ENCODE results near the gene ACOT13. TPM values are rescaled to one million over a fixed set of nuclear protein-coding genes. Genes with fewer than 3 reads are reported as not detected.
"Not testable (repeated sequence)": the region's sequence is repeated elsewhere in the genome, so short reads cannot be mapped to it uniquely, and the experiment has no call there.

ACOT13 gene
- polyA plus RNA-seq, 3 donors, result 1.7 to 20.1 (median 14.5) TPM

DNA sequence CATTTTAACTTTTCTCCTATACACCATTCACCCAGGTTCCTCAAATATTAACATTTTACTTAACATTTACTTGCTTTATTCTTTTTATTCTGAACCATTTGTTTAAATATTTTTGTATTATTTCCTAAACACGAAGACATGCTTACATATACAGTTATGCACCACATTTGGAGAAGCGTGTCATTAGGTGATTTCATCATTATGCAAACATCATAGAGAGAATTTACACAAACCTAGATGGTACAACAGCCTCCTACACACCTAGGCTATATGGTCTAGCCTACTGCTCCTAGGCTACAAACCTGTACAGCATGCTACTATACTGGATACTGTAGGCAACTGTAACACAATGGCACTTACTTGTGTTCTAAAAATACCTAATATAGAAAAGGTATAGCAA lies 6.8 kb upstream of the ACOT13 start:
- H3K9ac ChIP-seq (ENCODE audit: insufficient read depth, low read length, poor library complexity, severe bottlenecking), result no peak overlapping the region
- H3K4me1 ChIP-seq (ENCODE audit: control insufficient read depth in 1 of 2, insufficient read depth in 2 of 2, low read length in 2 of 2), result peaks cover 24 to 30% of the 10 kb centered on the region in 2 donors
- no CpG with 5 or more reads among the region's 2 CpGs for WGBS (ENCODE audit: insufficient coverage)
- peaks cover 12% of the 10 kb centered on the region for H4K20me1 ChIP-seq (ENCODE audit: insufficient read depth, low read length)
- intact Hi-C loops (cut with micrococcal nuclease), result loop anchor here in 1 of 2 donors (10.0 kb wide), 1 partner anchor 65 kb away; no protein-coding TSS in a partner anchor
- Mint-ChIP-seq H3K9me3 (no peaks in the 10 kb centered on the region), H3K4me3 (no peak overlapping the region), H3K4me1 (peaks cover 30% of the 10 kb centered on the region), H3K27me3 (ENCODE audit: low read depth in 3 of 3) (no peaks in the 10 kb centered on the region), H3K36me3 (peaks cover 60 to 70% of the 10 kb centered on the region in 2 donors), H3K27ac (peak overlapping the region in 6 of 7 donors; percentile 76 to 88 (median 78))
- H3K4me2 ChIP-seq (replicated peaks; ENCODE audit: extremely low read depth, low read length, poor library complexity, severe bottlenecking), result no peak overlapping the region
- no peaks in the 10 kb centered on the region for H3K27me3 ChIP-seq (ENCODE audit: control insufficient read depth in 2 of 2, insufficient read depth in 2 of 2, low read length in 2 of 2)
- no peaks in the 10 kb centered on the region for H3K9me3 ChIP-seq (replicated peaks in 1 of 2; ENCODE audit: control insufficient read depth in 1 of 2, insufficient read depth in 1 of 2, low read length in 2 of 2)
- H3K27ac ChIP-seq (ENCODE audit: low read depth in 1 of 2, low read length in 2 of 2), result peak overlapping the region in 1 of 2 donors; percentile 81
- peak in 2 of 3 donors; percentile 11 to 27 for DNase-seq
- peaks cover 48% of the 10 kb centered on the region for H3K79me2 ChIP-seq (ENCODE audit: insufficient read depth, low read length)
- H2AFZ ChIP-seq (ENCODE audit: insufficient read depth, low read depth, low read length, poor library complexity, severe bottlenecking), result no peak overlapping the region
- no peak overlapping the region for H3K4me3 ChIP-seq (replicated peaks in 1 of 3; ENCODE audit: low read depth in 2 of 3, low read length in 3 of 3)
- TF ChIP-seq, protein P1, sequence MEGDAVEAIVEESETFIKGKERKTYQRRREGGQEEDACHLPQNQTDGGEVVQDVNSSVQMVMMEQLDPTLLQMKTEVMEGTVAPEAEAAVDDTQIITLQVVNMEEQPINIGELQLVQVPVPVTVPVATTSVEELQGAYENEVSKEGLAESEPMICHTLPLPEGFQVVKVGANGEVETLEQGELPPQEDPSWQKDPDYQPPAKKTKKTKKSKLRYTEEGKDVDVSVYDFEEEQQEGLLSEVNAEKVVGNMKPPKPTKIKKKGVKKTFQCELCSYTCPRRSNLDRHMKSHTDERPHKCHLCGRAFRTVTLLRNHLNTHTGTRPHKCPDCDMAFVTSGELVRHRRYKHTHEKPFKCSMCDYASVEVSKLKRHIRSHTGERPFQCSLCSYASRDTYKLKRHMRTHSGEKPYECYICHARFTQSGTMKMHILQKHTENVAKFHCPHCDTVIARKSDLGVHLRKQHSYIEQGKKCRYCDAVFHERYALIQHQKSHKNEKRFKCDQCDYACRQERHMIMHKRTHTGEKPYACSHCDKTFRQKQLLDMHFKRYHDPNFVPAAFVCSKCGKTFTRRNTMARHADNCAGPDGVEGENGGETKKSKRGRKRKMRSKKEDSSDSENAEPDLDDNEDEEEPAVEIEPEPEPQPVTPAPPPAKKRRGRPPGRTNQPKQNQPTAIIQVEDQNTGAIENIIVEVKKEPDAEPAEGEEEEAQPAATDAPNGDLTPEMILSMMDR (IDR thresholded peaks at IDR 0.05), result no peak
- peaks cover 32 to 65% of the 10 kb centered on the region in 2 donors for H3K36me3 ChIP-seq (replicated peaks in 1 of 2; ENCODE audit: control insufficient read depth in 1 of 2, insufficient read depth in 2 of 2, low read length in 2 of 2)

DNA sequence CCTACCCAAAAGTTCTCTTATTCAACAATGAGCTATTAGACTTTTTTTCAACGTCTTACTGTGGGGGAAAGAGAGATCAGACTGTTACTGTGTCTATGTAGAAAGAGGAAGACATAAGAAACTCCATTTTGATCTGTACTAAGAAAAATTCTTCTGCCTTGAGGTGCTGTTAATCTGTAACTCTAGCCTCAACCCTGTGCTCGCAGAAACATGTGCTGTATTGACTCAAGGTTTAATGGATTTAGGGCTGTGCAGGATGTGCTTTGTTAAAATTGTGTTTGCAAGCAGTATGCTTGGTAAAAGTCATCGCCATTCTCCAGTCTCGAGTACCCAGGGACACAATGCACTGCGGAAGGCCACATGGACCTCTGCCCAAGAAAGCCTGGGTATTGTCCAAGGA lies 5.1 kb upstream of the ACOT13 start:
- not testable (repeated sequence) for DNase-seq; H2AFZ ChIP-seq (ENCODE audit: insufficient read depth, low read depth, low read length, poor library complexity, severe bottlenecking); H3K9me3 Mint-ChIP-seq; H3K27ac ChIP-seq (ENCODE audit: low read depth in 1 of 2, low read length in 2 of 2); H3K9me3 ChIP-seq (replicated peaks in 1 of 2; ENCODE audit: control insufficient read depth in 1 of 2, insufficient read depth in 1 of 2, low read length in 2 of 2); H3K4me3 ChIP-seq (replicated peaks in 1 of 3; ENCODE audit: low read depth in 2 of 3, low read length in 3 of 3); H3K27me3 ChIP-seq (ENCODE audit: control insufficient read depth in 2 of 2, insufficient read depth in 2 of 2, low read length in 2 of 2); H3K9ac ChIP-seq (ENCODE audit: insufficient read depth, low read length, poor library complexity, severe bottlenecking); H3K4me3 Mint-ChIP-seq; H4K20me1 ChIP-seq (ENCODE audit: insufficient read depth, low read length); H3K4me2 ChIP-seq (replicated peaks; ENCODE audit: extremely low read depth, low read length, poor library complexity, severe bottlenecking); H3K27me3 Mint-ChIP-seq (ENCODE audit: low read depth in 3 of 3)
- H3K79me2 ChIP-seq (ENCODE audit: insufficient read depth, low read length), result peaks cover 53% of the 10 kb centered on the region
- peaks cover 48 to 55% of the 10 kb centered on the region in 2 donors for H3K36me3 Mint-ChIP-seq
- H3K36me3 ChIP-seq (replicated peaks in 1 of 2; ENCODE audit: control insufficient read depth in 1 of 2, insufficient read depth in 2 of 2, low read length in 2 of 2), result peaks cover 26 to 48% of the 10 kb centered on the region in 2 donors
- intact Hi-C loops (cut with micrococcal nuclease), result loop anchor here in 1 of 2 donors (10.0 kb wide), 1 partner anchor 63 kb away; no protein-coding TSS in a partner anchor
- 100% methylated on average over 4 of the region's 5 CpGs for WGBS (ENCODE audit: insufficient coverage)
- peak overlapping the region in 1 of 7 donors; percentile 88 for H3K27ac Mint-ChIP-seq
- H3K4me1 ChIP-seq (ENCODE audit: control insufficient read depth in 1 of 2, insufficient read depth in 2 of 2, low read length in 2 of 2), result peaks cover 33 to 43% of the 10 kb centered on the region in 2 donors
- H3K4me1 Mint-ChIP-seq, result peaks cover 40% of the 10 kb centered on the region

Data from CD14-positive monocyte (primary cell).